Tibial nerve (tissue), 4 donors: Measurements from ENCODE around the gene PLEKHJ1.
"Not testable (repeated sequence)": the region's sequence is repeated elsewhere in the genome, so short reads cannot be mapped to it uniquely, and the experiment has no call there.

Experiments
- CTCF ChIP-seq, 5 experiments: fragments of 200-600 bp in 3 of 5; fragments of 450-650 bp in 2 of 5; sonication (generic) in 3 of 5; IDR thresholded peaks; one replicate each; pipeline ENCODE4 v1.5.1; 2016 to 2019; ENCODE audit warnings: antibody characterized with exemption in 5 of 5, mild to moderate bottlenecking in 3 of 5, moderate library complexity in 2 of 5
- EP300 ChIP-seq, 2 donors: sonication (generic); formaldehyde crosslinking; IDR thresholded peaks; one replicate each; pipeline ENCODE4 v1.6.1; 2017; ENCODE audit warnings: antibody characterized with exemption in 2 of 2, mild to moderate bottlenecking in 1 of 2

- TF ChIP-seq CTCF, EP300 (IDR thresholded peaks at IDR 0.05): not testable (repeated sequence)
These were observed 45.3 kb upstream of the PLEKHJ1 start for GRCh38 chr19:2281265-2282061.
